ENCODE measurements around the gene RAB9B.
A peak's percentile ranks its signal among the peaks of the same experiment; 100 is the strongest.
"Not testable (repeated sequence)": the region's sequence is repeated elsewhere in the genome, so short reads cannot be mapped to it uniquely, and the experiment has no call there.

RAB9B gene

DNA sequence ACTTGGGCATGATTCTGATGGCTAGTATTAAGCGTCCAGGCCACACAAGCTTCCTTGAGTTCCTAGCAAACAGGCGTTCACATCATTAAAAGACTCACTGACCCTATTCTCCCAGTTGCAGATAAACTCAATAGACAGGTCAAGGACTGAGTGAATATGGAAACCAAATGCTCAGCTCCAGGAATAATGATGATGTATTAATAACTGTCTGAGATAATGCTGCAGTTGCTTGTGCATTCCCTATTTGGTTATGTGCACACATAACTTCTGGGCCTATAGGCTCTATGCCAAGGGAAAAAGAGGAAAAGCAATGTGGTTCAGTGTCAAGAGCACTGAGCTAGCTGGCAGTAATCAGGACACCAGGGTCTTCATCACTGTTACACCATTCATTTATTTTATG lies 3.5 kb downstream of the RAB9B start:
- no peak for DNase-seq
- TF ChIP-seq GATA1 (IDR thresholded peaks at IDR 0.05; ENCODE audit: low read depth, low read length) (no peak), POLR2A (IDR thresholded peaks at IDR 0.05; ENCODE audit: low read length) (no peak)

DNA sequence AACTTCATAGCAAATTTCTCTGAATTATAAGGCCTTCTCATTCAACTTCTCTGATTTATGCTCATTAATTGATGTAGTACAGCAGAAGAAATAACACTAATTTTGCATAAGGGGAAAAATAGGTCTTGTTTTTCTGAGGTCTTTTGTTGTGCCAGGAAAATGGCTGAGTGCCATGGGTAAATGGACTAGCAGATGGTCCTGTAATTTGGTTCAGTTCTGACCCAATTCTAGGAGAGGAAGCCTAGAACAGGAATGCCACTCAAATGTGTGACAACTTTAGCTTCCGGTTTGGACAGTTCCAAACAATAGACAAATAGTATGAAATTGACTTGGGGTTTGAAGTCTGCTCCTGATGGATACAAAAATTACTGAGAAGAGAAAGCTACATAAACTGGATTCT lies 6.2 kb downstream of the RAB9B start:
- TF ChIP-seq GATA1 (IDR thresholded peaks at IDR 0.05; ENCODE audit: low read depth, low read length) = no peak
- no peak for DNase-seq

DNA sequence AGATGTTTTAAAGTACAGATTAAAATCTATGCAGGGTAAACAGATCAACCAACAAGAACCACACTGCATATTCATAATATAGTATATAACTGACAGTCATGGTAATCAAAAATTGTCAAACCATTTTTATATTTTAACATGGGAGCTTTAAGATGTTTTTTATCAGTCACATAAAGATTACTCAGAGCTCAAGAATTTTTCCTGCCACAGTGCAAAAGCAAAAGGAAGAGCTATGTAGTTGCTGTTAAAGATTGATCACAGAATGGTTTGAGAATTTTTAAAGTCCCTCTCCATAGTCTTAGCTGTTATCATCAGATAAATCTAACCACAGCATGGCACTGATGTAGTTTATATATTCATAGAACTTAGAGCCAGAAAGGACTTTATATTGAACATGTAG lies 8.5 kb downstream of the RAB9B start:
- no peak for DNase-seq
- TF ChIP-seq GATA1 (IDR thresholded peaks at IDR 0.05; ENCODE audit: low read depth, low read length) (no peak), POLR2A (IDR thresholded peaks at IDR 0.05; ENCODE audit: low read length) (no peak)

DNA sequence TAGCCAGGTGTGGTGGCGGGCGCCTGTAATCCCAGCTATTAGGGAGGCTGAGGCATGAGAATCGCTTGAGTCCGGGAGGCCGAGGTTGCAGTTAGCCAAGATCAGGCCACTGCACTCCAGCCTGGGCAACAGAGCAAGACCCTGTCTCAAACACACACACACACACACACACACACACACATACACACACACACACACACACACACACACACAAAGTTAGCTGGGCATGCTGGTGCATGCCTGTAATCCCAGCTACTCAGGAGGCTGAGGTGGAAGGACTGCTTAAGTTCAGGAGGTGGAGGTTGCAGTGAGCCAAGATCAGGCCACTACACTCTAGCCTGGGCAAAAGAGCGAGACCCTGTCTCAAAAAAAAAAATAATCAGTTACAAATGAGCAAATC lies 11.3 kb downstream of the RAB9B start:
- DNase-seq = not testable (repeated sequence)

DNA sequence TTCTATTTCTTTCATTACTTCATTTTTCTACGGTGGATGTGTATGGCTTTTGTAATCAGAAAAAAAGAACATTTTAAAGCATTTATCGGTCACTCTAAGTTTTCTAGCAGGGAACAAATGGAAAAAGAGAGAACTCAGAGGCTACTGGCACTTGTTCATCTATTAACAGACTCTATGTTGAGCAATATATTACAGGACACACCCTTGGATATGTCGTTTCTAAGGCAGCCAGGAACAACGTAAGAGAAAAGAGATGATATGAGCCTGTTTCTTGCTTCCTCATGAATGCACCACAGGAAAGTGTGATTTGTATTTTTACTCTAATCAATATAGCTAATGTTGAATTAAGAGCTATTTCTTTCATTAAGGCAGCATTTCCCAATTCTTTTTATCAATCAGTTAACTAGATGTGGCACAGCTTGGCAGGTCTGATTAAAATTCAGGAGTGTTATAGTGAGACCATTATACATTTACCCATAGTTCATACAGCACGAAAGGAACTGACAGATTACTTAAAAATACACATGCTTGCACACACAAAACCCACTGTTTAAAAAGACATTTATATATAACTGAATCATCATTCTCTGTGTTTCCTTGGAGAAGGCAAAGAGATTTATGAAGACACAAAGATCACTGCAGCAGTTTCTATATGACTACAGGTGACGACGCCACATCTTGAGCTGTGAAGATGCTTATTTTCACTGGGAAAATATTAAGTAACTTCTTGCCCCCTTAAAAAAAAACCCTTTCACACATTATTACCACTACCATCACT lies 13.0 kb downstream of the RAB9B start:
- TF ChIP-seq GATA1 (IDR thresholded peaks at IDR 0.05; ENCODE audit: low read depth, low read length) = no peak
- TF ChIP-seq POLR2A (IDR thresholded peaks at IDR 0.05; ENCODE audit: low read length) = no peak
- DNase-seq = no peak

DNA sequence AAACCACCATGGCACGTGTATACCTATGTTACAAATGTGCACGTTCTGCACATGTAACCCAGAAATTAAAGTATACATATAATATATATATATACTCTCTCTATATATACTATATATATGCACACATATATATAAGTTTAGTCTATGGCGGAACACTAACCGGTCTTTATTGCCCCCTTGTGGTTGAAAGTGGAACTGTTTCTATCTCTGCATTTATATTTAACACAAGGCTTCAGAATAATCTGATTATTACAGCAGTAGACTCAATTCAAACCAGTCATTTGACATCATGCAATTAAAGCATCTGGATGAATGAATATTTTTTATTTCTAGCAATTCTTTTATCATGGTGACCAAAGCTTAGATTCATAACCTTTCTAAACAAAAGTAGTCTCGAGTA lies 14.6 kb downstream of the RAB9B start:
- peak; percentile 45 to 71 for DNase-seq

DNA sequence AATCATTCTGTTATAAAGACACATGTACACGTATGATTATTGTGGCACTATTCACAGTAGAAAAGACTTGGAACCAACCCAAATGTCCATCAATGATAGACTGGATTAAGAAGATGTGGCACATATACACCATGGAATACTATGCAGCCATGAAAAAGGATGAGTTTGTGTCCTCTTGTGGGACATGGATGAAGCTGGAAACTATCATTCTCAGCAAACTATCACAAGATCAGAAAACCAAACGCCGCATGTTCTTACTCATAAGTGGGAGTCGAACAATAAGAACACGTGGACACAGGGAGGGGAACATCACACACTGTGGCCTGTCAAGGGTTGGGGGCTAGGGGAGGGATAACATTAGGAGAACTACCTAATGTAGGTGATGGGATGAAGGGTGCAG lies 15.0 kb downstream of the RAB9B start:
- not testable (repeated sequence) for DNase-seq

More for the DNA sequence above, 14.6 kb downstream of the RAB9B start:
- TF ChIP-seq POLR2A (IDR thresholded peaks at IDR 0.05; ENCODE audit: low read length) (no peak), GATA1 (IDR thresholded peaks at IDR 0.05; ENCODE audit: low read depth, low read length) (no peak)

DNA sequence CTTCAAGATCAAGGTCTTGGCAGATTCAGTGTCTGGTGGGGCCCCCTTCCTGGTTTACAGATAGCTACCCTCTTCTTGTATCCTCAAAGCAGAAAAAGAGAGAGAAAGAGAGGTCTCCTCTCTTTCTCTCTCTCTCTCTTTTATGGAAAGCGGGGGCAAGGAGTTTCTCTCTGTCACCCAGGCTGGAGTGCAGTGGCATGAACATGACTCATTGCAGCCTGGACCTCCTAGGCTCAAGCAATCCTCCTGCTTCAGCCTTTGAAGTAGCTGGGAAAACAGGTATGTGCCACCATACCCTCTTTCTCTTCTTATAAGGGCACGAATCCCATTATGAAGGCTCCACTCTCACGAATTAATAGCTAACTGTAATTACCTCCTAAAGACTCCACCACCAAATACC lies 20.2 kb downstream of the RAB9B start:
- TF ChIP-seq POLR2A (IDR thresholded peaks at IDR 0.05; ENCODE audit: low read length) = no peak
- TF ChIP-seq GATA1 (IDR thresholded peaks at IDR 0.05; ENCODE audit: low read depth, low read length) = no peak
- DNase-seq = no peak

DNA sequence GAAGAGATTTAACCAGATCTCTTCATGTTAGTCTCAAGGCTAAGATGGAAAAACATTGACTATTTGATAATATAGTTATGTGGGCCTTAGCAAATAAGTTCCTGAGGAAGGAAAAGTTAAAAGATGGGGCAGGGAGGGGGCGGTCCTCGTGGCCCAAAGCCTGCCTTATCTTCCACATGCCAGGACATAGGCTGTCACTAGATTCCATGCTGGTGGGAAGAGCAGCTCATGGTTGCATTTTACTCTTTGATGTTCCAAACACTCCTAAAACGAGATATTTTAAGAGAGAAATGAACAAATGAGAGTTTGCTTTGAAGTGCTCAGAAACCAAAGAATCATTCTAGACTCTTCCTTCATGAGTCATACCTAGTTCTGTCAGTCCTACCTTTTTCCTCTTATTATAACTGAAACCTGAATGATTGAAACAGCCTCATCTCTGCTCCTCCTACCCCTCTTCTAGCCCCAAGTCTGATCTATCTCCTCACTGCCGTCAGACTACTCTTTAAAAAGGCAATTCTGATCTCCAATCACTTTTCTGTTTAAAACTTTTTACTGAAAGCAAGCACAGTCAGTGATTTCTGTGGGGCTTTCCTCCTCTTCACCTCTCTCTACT lies 25.1 kb downstream of the RAB9B start:
- DNase-seq = no peak
- TF ChIP-seq GATA1 (IDR thresholded peaks at IDR 0.05; ENCODE audit: low read depth, low read length) (no peak), POLR2A (IDR thresholded peaks at IDR 0.05; ENCODE audit: low read length) (no peak)

DNA sequence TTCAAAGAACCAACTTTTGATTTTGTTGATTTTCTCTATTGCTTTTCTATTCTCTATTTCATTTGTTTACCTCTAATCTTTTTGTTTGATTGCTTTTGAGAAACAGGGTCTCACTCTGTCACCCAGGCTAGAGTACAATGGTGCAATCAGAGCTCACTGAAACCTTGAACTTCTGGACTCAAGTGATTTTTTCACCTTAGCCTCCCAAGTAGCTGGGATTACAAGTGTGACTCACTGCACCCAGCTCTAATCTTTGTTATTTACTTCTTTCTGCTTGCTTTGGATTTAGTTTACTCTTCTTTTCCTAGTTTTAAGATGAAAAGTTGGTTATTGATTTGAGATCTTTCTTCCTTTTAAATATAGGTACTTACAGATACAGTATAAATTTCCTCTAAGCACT lies 26.2 kb downstream of the RAB9B start:
- TF ChIP-seq GATA1 (IDR thresholded peaks at IDR 0.05; ENCODE audit: low read depth, low read length) (no peak), POLR2A (IDR thresholded peaks at IDR 0.05; ENCODE audit: low read length) (no peak)
- no peak for DNase-seq

DNA sequence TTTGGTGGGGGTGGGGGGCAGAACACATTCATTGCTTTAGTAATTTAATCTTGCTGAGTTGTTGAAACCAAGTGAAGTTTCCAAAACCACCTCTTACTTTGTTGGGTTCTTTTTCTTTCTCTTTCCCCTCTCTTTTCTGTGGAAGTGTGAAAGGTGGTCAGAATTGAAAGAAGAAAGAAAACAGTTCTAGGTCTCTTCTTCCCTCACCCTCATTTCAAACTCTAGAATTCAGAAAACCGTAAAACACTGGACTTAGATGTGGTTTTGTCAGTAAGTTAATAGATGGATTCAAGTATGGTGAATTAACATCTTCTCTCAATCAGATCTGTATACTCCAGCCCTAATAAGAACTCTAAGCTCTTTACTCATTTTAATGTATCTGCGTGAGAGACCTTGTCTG lies 31.7 kb downstream of the RAB9B start:
- DNase-seq = no peak
- TF ChIP-seq GATA1 (IDR thresholded peaks at IDR 0.05; ENCODE audit: low read depth, low read length) (no peak), POLR2A (IDR thresholded peaks at IDR 0.05; ENCODE audit: low read length) (no peak)

DNA sequence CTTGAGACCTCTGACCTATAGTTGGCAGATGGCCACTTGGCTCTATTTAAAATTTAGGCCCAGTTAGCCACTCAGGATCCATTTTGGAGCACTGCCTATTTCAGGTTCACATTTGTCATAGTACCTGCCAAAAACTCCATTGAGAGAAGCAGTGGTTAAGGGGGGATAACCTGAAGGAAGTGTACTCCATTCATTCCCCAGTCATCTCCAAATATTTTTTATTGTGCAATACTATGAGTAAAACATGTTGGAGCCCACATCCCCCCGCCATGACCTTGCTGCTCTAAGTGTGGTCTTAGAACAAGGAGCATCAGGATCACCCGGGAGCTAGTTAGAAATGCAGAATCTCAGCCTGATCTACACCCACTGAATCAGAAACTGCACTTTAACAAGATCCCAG lies 34.4 kb downstream of the RAB9B start:
- no peak for DNase-seq
- TF ChIP-seq POLR2A (IDR thresholded peaks at IDR 0.05; ENCODE audit: low read length) = no peak
- no peak for TF ChIP-seq GATA1 (IDR thresholded peaks at IDR 0.05; ENCODE audit: low read depth, low read length)

DNA sequence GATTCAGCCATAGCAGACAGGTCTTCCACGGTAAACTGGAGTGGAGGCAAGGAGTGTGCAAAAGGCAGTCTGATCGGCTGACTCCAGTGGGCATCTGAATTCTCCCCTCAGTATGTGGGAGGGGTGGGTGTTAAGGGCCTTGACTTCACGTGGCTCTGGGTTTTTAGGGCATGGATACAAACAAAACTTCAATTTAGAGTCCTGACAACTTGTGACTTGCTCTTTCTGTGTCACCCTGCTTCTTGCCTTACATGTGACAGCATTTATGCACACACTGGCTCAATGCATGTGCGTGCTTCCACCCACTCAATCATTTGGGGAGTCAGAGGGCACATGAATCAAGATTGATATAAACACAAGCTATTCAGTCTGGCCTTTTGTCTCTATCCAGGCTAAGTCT lies 37.9 kb downstream of the RAB9B start:
- no peak for DNase-seq

DNA sequence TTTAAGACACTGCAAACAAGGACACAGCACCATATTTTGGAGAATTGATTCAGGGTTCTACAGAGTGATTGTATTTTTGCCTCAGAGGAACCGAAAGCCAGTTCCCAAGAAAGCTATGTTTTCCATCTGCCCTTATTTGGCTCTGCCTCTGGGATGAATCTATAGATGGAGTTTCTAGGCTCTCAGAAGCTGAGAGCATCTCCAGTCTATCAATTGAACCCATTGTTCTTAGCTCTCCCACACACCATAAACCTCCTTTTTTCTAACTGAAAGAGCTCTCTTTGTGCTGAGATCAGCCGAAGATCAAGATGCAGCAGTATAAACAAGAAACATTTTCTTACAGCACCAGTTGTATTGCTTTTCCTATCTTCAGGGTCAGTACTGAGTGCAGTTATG lies 38.5 kb downstream of the RAB9B start:
- no peak for DNase-seq
- TF ChIP-seq POLR2A (IDR thresholded peaks at IDR 0.05; ENCODE audit: low read length) (no peak), GATA1 (IDR thresholded peaks at IDR 0.05; ENCODE audit: low read depth, low read length) (no peak)

More for the DNA sequence above, 37.9 kb downstream of the RAB9B start:
- TF ChIP-seq POLR2A (IDR thresholded peaks at IDR 0.05; ENCODE audit: low read length) = no peak

DNA sequence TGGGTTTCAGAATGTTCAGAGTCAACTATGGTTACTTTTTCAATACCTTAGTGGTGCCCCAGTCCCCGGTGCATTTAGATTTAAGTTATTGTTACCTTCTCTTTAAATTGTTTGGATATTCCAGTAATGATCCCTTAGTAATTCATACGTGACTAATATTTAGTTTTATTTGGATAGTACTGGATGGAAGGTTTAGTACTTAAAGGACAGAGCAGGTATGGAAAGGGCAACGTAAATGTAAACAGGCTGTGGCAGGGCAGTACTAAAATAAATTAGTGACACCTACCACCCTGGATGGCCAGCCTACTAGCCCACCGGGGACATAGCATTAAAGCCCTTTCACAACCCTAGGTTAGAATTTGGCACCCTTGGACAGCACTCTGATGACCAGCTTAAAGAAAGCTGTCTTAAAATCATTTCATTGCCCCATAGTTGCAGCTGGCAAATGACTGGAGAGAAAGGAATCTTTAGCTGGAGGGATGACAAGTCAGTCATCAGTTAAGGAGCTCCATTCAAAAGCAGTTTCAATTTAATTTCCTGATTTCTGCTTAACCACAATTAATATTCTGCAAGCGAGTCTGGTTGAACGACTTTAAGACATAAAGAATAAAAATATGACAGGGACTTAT lies 39.0 kb downstream of the RAB9B start:
- DNase-seq = no peak
- TF ChIP-seq GATA1 (IDR thresholded peaks at IDR 0.05; ENCODE audit: low read depth, low read length) = no peak
- no peak for TF ChIP-seq POLR2A (IDR thresholded peaks at IDR 0.05; ENCODE audit: low read length)
